Measurements from ENCODE around the gene ARL6IP5.

GRCh38 chr3:69119138-69119537 lies 34.4 kb downstream of the ARL6IP5 start:
- TF ChIP-seq, protein P1, sequence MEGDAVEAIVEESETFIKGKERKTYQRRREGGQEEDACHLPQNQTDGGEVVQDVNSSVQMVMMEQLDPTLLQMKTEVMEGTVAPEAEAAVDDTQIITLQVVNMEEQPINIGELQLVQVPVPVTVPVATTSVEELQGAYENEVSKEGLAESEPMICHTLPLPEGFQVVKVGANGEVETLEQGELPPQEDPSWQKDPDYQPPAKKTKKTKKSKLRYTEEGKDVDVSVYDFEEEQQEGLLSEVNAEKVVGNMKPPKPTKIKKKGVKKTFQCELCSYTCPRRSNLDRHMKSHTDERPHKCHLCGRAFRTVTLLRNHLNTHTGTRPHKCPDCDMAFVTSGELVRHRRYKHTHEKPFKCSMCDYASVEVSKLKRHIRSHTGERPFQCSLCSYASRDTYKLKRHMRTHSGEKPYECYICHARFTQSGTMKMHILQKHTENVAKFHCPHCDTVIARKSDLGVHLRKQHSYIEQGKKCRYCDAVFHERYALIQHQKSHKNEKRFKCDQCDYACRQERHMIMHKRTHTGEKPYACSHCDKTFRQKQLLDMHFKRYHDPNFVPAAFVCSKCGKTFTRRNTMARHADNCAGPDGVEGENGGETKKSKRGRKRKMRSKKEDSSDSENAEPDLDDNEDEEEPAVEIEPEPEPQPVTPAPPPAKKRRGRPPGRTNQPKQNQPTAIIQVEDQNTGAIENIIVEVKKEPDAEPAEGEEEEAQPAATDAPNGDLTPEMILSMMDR (conservative IDR thresholded peaks at IDR 0.05; ENCODE audit: low read depth, low read length): no peak
- TF ChIP-seq EZH2 (IDR thresholded peaks at IDR 0.05; ENCODE audit: borderline replicate concordance, low read depth, low read length, poor library complexity, severe bottlenecking): no peak

All from A673 (cell line).